ENCODE measurements around the gene ZNF664.
A peak's percentile ranks its signal among the peaks of the same experiment; 100 is the strongest.

ZNF664 gene

DNA sequence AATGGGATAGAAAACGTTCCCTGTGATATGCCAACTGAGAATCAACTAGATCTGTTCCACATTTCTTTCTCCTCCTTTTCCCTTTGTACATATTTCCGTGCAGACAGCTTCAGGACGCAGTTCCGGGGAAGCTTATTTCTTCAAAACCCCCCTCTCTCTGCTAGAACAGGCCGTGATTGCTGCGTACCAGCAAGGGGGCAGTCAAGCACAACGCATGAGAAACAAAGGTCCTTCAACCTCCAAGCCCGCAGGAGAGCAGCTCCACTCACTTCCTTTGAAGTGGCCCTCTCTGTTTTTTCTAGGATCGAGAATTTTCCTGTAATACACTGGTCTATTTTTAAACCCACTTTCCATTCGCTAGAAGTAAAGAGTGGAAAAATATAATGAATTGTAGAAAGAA, 80.8 kb downstream of the ZNF664 start:
- TF ChIP-seq ZFX (IDR thresholded peaks at IDR 0.05; ENCODE audit: borderline replicate concordance) (no peak), CTCF (IDR thresholded peaks at IDR 0.05) (peak; percentile 64)

GRCh38 chr12:124055066-124055465, 82.1 kb downstream of the ZNF664 start:
- H3K27ac ChIP-seq: no peak overlapping the region
- no peak for TF ChIP-seq CTCF (IDR thresholded peaks at IDR 0.05)
- no peak for TF ChIP-seq ZFX (IDR thresholded peaks at IDR 0.05; ENCODE audit: borderline replicate concordance)

More for the DNA sequence above, 80.8 kb downstream of the ZNF664 start:
- H3K27ac ChIP-seq: no peak overlapping the region

DNA sequence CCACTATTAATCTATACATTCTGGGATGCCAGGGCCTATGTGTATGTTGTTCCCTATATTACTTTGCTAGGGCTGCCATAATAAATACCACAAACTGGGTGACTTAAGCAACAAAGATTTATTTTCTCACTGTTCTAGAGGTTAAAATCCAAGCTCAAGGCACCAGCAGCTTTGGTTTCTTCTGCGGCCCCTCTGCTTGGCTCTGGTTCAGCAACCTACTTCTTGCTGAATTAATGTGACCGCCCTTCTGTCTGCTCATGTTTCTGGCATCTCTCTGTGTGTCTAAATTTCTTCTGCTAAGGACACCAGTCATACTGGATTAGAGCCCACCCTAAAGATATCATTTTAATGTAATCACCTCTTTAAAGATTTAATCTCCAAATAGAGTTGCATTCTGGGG, 84.7 kb downstream of the ZNF664 start:
- TF ChIP-seq ZFX (IDR thresholded peaks at IDR 0.05; ENCODE audit: borderline replicate concordance): no peak
- TF ChIP-seq CTCF (IDR thresholded peaks at IDR 0.05): no peak

DNA sequence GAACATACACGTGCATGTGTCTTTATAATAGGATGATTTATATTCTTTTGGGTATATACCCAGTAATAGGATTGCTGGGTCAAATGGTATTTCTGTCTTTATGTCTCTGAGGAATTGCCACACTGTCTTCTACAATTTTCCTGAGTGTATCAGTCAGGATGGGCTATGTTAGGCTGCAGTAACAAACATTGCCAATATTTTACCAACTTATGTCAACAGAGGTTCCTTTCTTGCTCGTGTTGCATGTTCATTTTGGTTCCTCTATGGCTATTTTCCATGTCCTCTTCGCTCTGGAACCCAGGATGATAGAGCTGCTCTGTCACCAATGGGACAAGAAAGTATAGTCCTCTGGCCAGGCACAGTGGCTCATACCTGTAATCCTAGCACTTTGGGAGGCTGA, 86.7 kb downstream of the ZNF664 start:
- TF ChIP-seq ZFX (IDR thresholded peaks at IDR 0.05; ENCODE audit: borderline replicate concordance) (no peak), CTCF (IDR thresholded peaks at IDR 0.05) (no peak)
- H3K27ac ChIP-seq: no peak overlapping the region

More for the DNA sequence above, 84.7 kb downstream of the ZNF664 start:
- no peak overlapping the region for H3K27ac ChIP-seq

All from 22Rv1 (cell line).